ENCODE measurements around the gene PDGFRA. TPM values are rescaled to one million over a fixed set of nuclear protein-coding genes. Genes with fewer than 3 reads are reported as not detected.
"Not testable (repeated sequence)": the region's sequence is repeated elsewhere in the genome, so short reads cannot be mapped to it uniquely, and the experiment has no call there.

The PDGFRA gene
- polyA plus RNA-seq, 3 donors: 138 to 140 (median 140) TPM

- peak; percentile 29 for DNase-seq
These were observed 3.3 kb upstream of the PDGFRA start for GRCh38 chr4:54225598-54226403.

GRCh38 chr4:54226404-54227255 lies 2.5 kb upstream of the PDGFRA start:
- peak; percentile 34 for DNase-seq

GRCh38 chr4:54227256-54228055 lies 1.6 kb upstream of the PDGFRA start:
- DNase-seq: peak; percentile 65

- DNase-seq: peak; percentile 77
These were observed 1.0 kb upstream of the PDGFRA start for GRCh38 chr4:54228056-54228527.

GRCh38 chr4:54228546-54228945 lies 547 bp upstream of the PDGFRA start:
- no peak for DNase-seq

- peak; percentile 9 for DNase-seq
These were observed 764 bp downstream of the PDGFRA start for GRCh38 chr4:54229631-54230483.

- DNase-seq: peak; percentile 10
These were observed 1.7 kb downstream of the PDGFRA start for GRCh38 chr4:54230484-54231418.

- no peak for DNase-seq
These were observed 2.3 kb downstream of the PDGFRA start for GRCh38 chr4:54231419-54231767.

- peak; percentile 41 for DNase-seq
These were observed 2.9 kb downstream of the PDGFRA start for GRCh38 chr4:54231768-54232688.

GRCh38 chr4:54233277-54233696 lies 4.2 kb downstream of the PDGFRA start:
- peak; percentile 77 for DNase-seq

- peak; percentile 73 for DNase-seq
These were observed 4.8 kb downstream of the PDGFRA start for GRCh38 chr4:54233697-54234496.

GRCh38 chr4:54234497-54235205 lies 5.6 kb downstream of the PDGFRA start:
- peak; percentile 4 for DNase-seq

GRCh38 chr4:54236316-54236715 lies 7.2 kb downstream of the PDGFRA start:
- not testable (repeated sequence) for DNase-seq

GRCh38 chr4:54237770-54238169 lies 8.7 kb downstream of the PDGFRA start:
- no peak for DNase-seq

- no peak for DNase-seq
These were observed 9.3 kb downstream of the PDGFRA start for GRCh38 chr4:54238389-54238788.

- DNase-seq: not testable (repeated sequence)
These were observed 12.3 kb downstream of the PDGFRA start for GRCh38 chr4:54241268-54241823.

- not testable (repeated sequence) for DNase-seq
These were observed 14.4 kb downstream of the PDGFRA start for GRCh38 chr4:54243541-54243940.

Measured in renal pelvis (tissue), 4 donors.